ENCODE data around the gene NHEJ1. TPM values are rescaled to one million over a fixed set of nuclear protein-coding genes. Genes with fewer than 3 reads are reported as not detected.

Gene NHEJ1
- total RNA-seq, 2 experiments from 2014 or later: 22.4 to 26.3 TPM

DNA sequence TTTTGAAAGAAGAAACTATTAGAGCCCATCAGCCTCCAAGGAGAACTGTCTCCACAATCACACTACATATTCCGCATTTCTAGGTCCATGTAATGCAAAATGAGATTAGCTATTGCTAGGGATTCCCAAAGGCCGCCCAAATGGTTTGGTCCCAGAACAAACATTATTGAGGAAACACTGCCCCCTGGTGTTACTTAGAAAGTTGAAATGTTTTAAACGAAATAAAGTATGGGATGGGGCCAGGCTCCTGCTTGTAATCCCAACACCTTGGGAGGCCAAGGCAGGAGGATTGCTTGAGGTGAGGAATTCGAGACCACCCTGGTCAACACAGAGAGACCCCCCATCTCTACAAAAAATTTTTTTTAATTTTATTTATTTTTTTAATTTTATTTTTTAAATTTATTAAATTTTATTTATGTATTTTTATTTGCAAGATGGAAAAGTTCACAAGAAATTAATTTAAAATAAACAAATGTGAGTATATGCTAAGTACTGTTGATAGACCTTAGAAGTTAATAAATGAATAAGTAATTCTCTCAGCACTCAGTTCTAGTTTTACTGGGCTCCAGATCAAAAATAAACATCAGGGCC is 5.5 kb downstream of the NHEJ1 start:
- TF ChIP-seq, protein P1, sequence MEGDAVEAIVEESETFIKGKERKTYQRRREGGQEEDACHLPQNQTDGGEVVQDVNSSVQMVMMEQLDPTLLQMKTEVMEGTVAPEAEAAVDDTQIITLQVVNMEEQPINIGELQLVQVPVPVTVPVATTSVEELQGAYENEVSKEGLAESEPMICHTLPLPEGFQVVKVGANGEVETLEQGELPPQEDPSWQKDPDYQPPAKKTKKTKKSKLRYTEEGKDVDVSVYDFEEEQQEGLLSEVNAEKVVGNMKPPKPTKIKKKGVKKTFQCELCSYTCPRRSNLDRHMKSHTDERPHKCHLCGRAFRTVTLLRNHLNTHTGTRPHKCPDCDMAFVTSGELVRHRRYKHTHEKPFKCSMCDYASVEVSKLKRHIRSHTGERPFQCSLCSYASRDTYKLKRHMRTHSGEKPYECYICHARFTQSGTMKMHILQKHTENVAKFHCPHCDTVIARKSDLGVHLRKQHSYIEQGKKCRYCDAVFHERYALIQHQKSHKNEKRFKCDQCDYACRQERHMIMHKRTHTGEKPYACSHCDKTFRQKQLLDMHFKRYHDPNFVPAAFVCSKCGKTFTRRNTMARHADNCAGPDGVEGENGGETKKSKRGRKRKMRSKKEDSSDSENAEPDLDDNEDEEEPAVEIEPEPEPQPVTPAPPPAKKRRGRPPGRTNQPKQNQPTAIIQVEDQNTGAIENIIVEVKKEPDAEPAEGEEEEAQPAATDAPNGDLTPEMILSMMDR (IDR thresholded peaks at IDR 0.05): peak; percentile 81
- no peaks in the 10 kb centered on the region for H3K9me3 Mint-ChIP-seq
- H3K36me3 Mint-ChIP-seq (ENCODE audit: low read depth): peaks cover 16% of the 10 kb centered on the region
- CTCF ChIA-PET: interaction anchor here (0.6 to 10.6 kb wide), 41 partner anchors 9 to 297 kb away, joined by 3 to 192 read pairs (median 4); partner anchors contain the start of genes ANKZF1, ATG9A, IHH and SLC23A3
- POLR2A ChIA-PET: no interaction called here
- no peaks in the 10 kb centered on the region for H3K27me3 Mint-ChIP-seq
- no peak overlapping the region for H3K27ac Mint-ChIP-seq
- H3K4me1 Mint-ChIP-seq (ENCODE audit: low read depth): peaks cover 9% of the 10 kb centered on the region
- no peak overlapping the region for H3K4me3 Mint-ChIP-seq
- peak; percentile 37 for ATAC-seq
- peak; percentile 36 for DNase-seq
- intact Hi-C loops (cut with micrococcal nuclease): loop anchor here (2.0 to 5.0 kb wide), 2 partner anchors 98 to 197 kb away; no protein-coding TSS in a partner anchor

DNA sequence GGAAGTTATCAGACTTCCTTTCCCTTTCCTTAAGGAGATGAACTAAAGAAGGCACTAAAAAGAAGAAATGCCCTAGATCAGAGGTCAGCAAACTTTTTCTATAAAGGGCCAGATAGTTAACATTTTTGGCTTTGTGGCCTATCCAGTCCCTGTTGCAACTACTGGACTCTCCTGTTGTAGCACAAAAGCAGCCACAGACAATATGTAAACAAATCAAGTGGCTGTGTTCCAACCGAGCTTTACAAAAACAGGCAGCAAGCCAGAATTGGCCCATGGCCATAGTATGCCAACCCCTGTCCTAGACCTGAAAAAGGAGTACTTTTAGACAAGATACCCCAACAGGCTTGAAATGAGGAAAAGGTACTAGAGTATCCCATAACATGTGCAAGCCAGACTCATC is 10.9 kb downstream of the NHEJ1 start:
- ATAC-seq: no peak
- intact Hi-C loops (cut with micrococcal nuclease): no loop called here
- H3K36me3 Mint-ChIP-seq (ENCODE audit: low read depth): peaks cover 20% of the 10 kb centered on the region

DNA sequence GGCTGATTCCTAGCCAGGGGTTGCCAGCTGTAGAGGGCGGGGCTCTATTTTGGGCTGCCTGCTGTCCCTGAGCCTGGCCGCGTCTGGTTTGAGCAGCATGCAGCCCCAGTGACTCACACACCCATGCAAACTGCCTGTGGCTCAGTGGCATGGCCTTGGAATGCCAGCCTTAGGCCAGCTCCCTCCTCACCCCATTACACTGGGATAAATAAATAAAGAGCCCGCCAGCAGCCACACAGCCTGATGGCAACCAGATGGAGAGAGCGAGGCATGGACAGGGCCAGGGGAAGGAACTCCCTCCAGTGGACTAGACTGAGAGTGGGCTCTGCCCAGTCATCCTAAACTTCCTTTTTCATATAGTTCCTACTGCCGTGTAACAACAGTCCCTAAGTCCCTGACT is 18.3 kb downstream of the NHEJ1 start:
- Mint-ChIP-seq H3K4me1 (ENCODE audit: low read depth) (no peaks in the 10 kb centered on the region), H3K27ac (no peak overlapping the region), H3K4me3 (no peak overlapping the region), H3K27me3 (no peaks in the 10 kb centered on the region), H3K9me3 (no peaks in the 10 kb centered on the region), H3K36me3 (ENCODE audit: low read depth) (peaks cover 43% of the 10 kb centered on the region)
- ChIA-PET POLR2A (no interaction called here), CTCF (interaction anchor here (0.6 to 4.9 kb wide), 8 partner anchors 9 to 147 kb away, joined by 3 to 25 read pairs (median 4); no protein-coding TSS in a partner anchor)
- DNase-seq: no peak
- no peak for ATAC-seq
- intact Hi-C loops (cut with micrococcal nuclease): no loop called here
- TF ChIP-seq, protein P1 (IDR thresholded peaks at IDR 0.05): no peak

More for the DNA sequence above, 10.9 kb downstream of the NHEJ1 start:
- no peaks in the 10 kb centered on the region for H3K27me3 Mint-ChIP-seq
- H3K27ac Mint-ChIP-seq: no peak overlapping the region
- no peak for DNase-seq
- TF ChIP-seq, protein P1 (IDR thresholded peaks at IDR 0.05): no peak
- no peaks in the 10 kb centered on the region for H3K9me3 Mint-ChIP-seq
- ChIA-PET POLR2A (interaction anchor here (1.6 kb wide), 1 partner anchor 105 kb away, joined by 3 read pairs; no protein-coding TSS in a partner anchor), CTCF (interaction anchor here (0.7 to 2.4 kb wide), 4 partner anchors 28 to 170 kb away, joined by 3 to 9 read pairs (median 3); no protein-coding TSS in a partner anchor)
- H3K4me1 Mint-ChIP-seq (ENCODE audit: low read depth): no peaks in the 10 kb centered on the region
- no peak overlapping the region for H3K4me3 Mint-ChIP-seq

DNA sequence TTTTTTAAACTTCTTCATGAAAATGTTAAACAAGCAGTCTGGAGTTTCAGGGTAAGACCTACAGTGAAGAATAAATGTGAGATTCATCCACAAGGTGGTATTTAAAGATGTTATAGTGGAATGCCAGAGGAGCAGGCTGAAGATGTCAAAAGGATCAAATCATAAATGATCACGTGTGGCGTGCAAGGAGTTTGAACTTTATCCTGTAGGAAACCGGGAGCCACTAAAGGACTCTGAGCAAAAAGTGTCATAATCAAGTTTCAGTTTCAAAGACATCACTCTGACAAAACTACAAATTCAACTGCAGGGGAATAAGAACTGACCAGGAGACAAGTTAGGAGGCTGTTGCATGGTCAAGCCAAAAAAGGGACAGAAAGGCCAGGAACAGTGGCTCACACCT is 19.9 kb downstream of the NHEJ1 start:
- no peak overlapping the region for H3K4me3 Mint-ChIP-seq
- DNase-seq: no peak
- H3K27ac Mint-ChIP-seq: no peak overlapping the region
- POLR2A ChIA-PET: no interaction called here
- TF ChIP-seq, protein P1 (IDR thresholded peaks at IDR 0.05): no peak
- intact Hi-C loops (cut with micrococcal nuclease): no loop called here
- H3K9me3 Mint-ChIP-seq: no peaks in the 10 kb centered on the region
- H3K4me1 Mint-ChIP-seq (ENCODE audit: low read depth): no peaks in the 10 kb centered on the region
- peaks cover 37% of the 10 kb centered on the region for H3K36me3 Mint-ChIP-seq (ENCODE audit: low read depth)
- H3K27me3 Mint-ChIP-seq: no peaks in the 10 kb centered on the region
- CTCF ChIA-PET: interaction anchor here (1.4 to 2.0 kb wide), 2 partner anchors 21 to 111 kb away, joined by 4 to 5 read pairs; no protein-coding TSS in a partner anchor
- ATAC-seq: no peak

DNA sequence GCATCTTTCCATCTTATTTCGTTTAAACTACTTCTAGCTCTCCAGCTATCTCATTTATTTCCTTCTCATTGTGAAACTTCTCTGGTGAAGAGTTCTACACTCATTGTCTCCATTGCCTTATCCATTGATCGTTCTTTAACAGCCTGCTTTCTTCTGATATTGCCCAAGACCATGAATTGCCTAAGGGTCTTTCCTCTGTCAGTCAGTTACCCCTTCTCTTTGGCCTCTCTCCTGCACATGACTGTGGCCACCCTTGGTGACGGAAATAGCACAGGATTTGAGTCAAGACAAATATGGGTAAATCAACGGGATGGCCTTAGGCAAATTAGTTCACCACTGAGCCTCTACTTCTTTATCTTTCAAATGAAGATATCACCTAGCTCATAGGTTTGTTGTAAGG is 26.6 kb downstream of the NHEJ1 start:
- POLR2A ChIA-PET: no interaction called here
- no peak for ATAC-seq
- H3K27me3 Mint-ChIP-seq: no peaks in the 10 kb centered on the region

More for the DNA sequence above, 26.6 kb downstream of the NHEJ1 start:
- no peaks in the 10 kb centered on the region for H3K9me3 Mint-ChIP-seq
- intact Hi-C loops (cut with micrococcal nuclease): no loop called here
- TF ChIP-seq, protein P1 (IDR thresholded peaks at IDR 0.05): no peak
- no peak for DNase-seq
- no peak overlapping the region for H3K4me3 Mint-ChIP-seq
- peaks cover 4% of the 10 kb centered on the region for H3K36me3 Mint-ChIP-seq (ENCODE audit: low read depth)
- H3K4me1 Mint-ChIP-seq (ENCODE audit: low read depth): peaks cover 10% of the 10 kb centered on the region
- CTCF ChIA-PET: interaction anchor here (1.2 to 6.8 kb wide), 12 partner anchors 8 to 286 kb away, joined by 3 to 55 read pairs (median 4); partner anchors contain the start of gene NHEJ1
- H3K27ac Mint-ChIP-seq: no peak overlapping the region

Data from activated CD8-positive, alpha-beta T cell treated with anti-CD3 and anti-CD28 coated beads for 36 hours (primary cell).